Neural crest cell (in vitro differentiated cells): ENCODE measurements around the gene KCMF1. TPM values are rescaled to one million over a fixed set of nuclear protein-coding genes. Genes with fewer than 3 reads are reported as not detected.
A peak's percentile ranks its signal among the peaks of the same experiment; 100 is the strongest.

Experiments
- DNase-seq: peaks from one replicate; pipeline ENCODE4 v3.0.0; 2021; ENCODE audit warnings: low read depth, mixed read lengths, low spot score
- H3K27ac Mint-ChIP-seq: one replicate; pipeline ENCODE4 v1.8.0; 2021; ENCODE audit warnings: mild to moderate bottlenecking, mixed read lengths; ENCODE audit not compliant: unreplicated experiment
- H3K27me3 Mint-ChIP-seq: 2 replicates; pipeline ENCODE4 v1.8.0; 2021; ENCODE audit warnings: low read depth, mild to moderate bottlenecking, mixed read lengths
- H3K36me3 Mint-ChIP-seq: 2 replicates; pipeline ENCODE4 v1.8.0; 2021; ENCODE audit warnings: low read depth, mild to moderate bottlenecking, mixed read lengths
- H3K4me1 Mint-ChIP-seq: 2 replicates; pipeline ENCODE4 v1.8.0; 2021; ENCODE audit warnings: mixed read lengths
- H3K4me3 Mint-ChIP-seq: one replicate; pipeline ENCODE4 v1.8.0; 2021; ENCODE audit warnings: mild to moderate bottlenecking, mixed read lengths
- H3K9me3 Mint-ChIP-seq: 2 replicates; pipeline ENCODE4 v1.8.0; 2021; ENCODE audit warnings: mixed read lengths
- CTCF ChIP-seq: fragments of 200-600 bp; sonication (generic); conservative IDR thresholded peaks from 2 replicates; pipeline ENCODE4 v1.5.0; 2021; ENCODE audit warnings: antibody characterized with exemption, mild to moderate bottlenecking
- total RNA-seq: library from RNA; stranded (reverse); gene quantifications from 2 replicates; pipeline ENCODE4 v1.2.1, GENCODE V29; 2021

Gene KCMF1
- total RNA-seq, 1 donor from 2014 or later: 57.0 TPM

GRCh38 chr2:85019121-85019520 lies 48.2 kb downstream of the KCMF1 start:
- no peaks in the 10 kb centered on the region for H3K27me3 Mint-ChIP-seq
- no peak for TF ChIP-seq CTCF
- peaks cover 10% of the 10 kb centered on the region for H3K36me3 Mint-ChIP-seq
- H3K4me3 Mint-ChIP-seq: peak overlapping the region; percentile 29
- peaks cover 55% of the 10 kb centered on the region for H3K4me1 Mint-ChIP-seq
- H3K27ac Mint-ChIP-seq: no peak overlapping the region
- H3K9me3 Mint-ChIP-seq: no peaks in the 10 kb centered on the region
- DNase-seq: no peak

GRCh38 chr2:85022232-85022631 lies 51.3 kb downstream of the KCMF1 start:
- H3K27me3 Mint-ChIP-seq: no peaks in the 10 kb centered on the region
- no peak overlapping the region for H3K4me3 Mint-ChIP-seq
- no peak for TF ChIP-seq CTCF
- no peak for DNase-seq
- H3K27ac Mint-ChIP-seq: no peak overlapping the region
- peaks cover 10% of the 10 kb centered on the region for H3K36me3 Mint-ChIP-seq
- no peaks in the 10 kb centered on the region for H3K9me3 Mint-ChIP-seq
- peaks cover 34% of the 10 kb centered on the region for H3K4me1 Mint-ChIP-seq

- Mint-ChIP-seq H3K36me3 (peaks cover 17% of the 10 kb centered on the region), H3K27ac (no peak overlapping the region), H3K27me3 (no peaks in the 10 kb centered on the region), H3K4me3 (no peak overlapping the region), H3K4me1 (peaks cover 19% of the 10 kb centered on the region), H3K9me3 (no peaks in the 10 kb centered on the region)
- DNase-seq: no peak
- TF ChIP-seq CTCF: no peak
These were observed 53.5 kb downstream of the KCMF1 start for GRCh38 chr2:85024372-85025047.

GRCh38 chr2:85032621-85033020 lies 61.7 kb downstream of the KCMF1 start:
- no peaks in the 10 kb centered on the region for H3K27me3 Mint-ChIP-seq
- H3K4me3 Mint-ChIP-seq: no peak overlapping the region
- H3K36me3 Mint-ChIP-seq: peaks cover 17% of the 10 kb centered on the region
- TF ChIP-seq CTCF: no peak
- H3K4me1 Mint-ChIP-seq: peaks cover 2% of the 10 kb centered on the region
- no peak overlapping the region for H3K27ac Mint-ChIP-seq
- H3K9me3 Mint-ChIP-seq: no peaks in the 10 kb centered on the region
- DNase-seq: no peak

GRCh38 chr2:85033388-85033787 lies 62.4 kb downstream of the KCMF1 start:
- Mint-ChIP-seq H3K4me1 (no peaks in the 10 kb centered on the region), H3K27me3 (no peaks in the 10 kb centered on the region), H3K36me3 (peaks cover 16% of the 10 kb centered on the region), H3K27ac (no peak overlapping the region), H3K4me3 (no peak overlapping the region), H3K9me3 (no peaks in the 10 kb centered on the region)
- TF ChIP-seq CTCF: no peak
- DNase-seq: no peak
